HEK293 (cell line): ENCODE results near the gene PRKCG.
A peak's percentile ranks its signal among the peaks of the same experiment; 100 is the strongest.

Experiments
- CTCF ChIA-PET: fragments of 350-600 bp; formaldehyde crosslinking; extraction: SDS; loops from one replicate; lab custom pipeline; 2021; ENCODE audit warnings: antibody characterized with exemption; lab: Yijun Ruan, JAX
- POLR2A ChIA-PET: fragments of 300-600 bp; formaldehyde crosslinking; extraction: SDS; loops from one replicate; lab custom pipeline; 2020; ENCODE audit warnings: antibody characterized with exemption, inconsistent platforms; lab: Yijun Ruan, JAX
- H3K27ac ChIP-seq: fragments of 200-500 bp; sonication (Bioruptor generic); 2 replicates; pipeline ENCODE4 v1.5.1; 2014; ENCODE audit warnings: low read depth, low read length, control low read depth, inconsistent platforms; ENCODE audit errors: extremely low read depth
- H3K36me3 ChIP-seq, 2 experiments: fragments of 200-500 bp in 1 of 2; sonication (Bioruptor generic) in 1 of 2; 1 replicate in 1 of 2; 2 replicates in 1 of 2; pipeline ENCODE4 v1.5.1; 2014 to 2017; ENCODE audit warnings: inconsistent platforms in 2 of 2, low read length in 2 of 2; ENCODE audit not compliant: control insufficient read depth in 2 of 2, insufficient read depth in 1 of 2
- H3K4me1 ChIP-seq: fragments of 200-500 bp; sonication (Bioruptor generic); 2 replicates; pipeline ENCODE4 v1.5.1; 2014; ENCODE audit warnings: mild to moderate bottlenecking, low read length, inconsistent platforms; ENCODE audit not compliant: control insufficient read depth, insufficient read depth
- H3K4me3 ChIP-seq: 2 replicates; pipeline ENCODE4 v1.5.1; 2011; ENCODE audit warnings: low read depth, mild to moderate bottlenecking, control low read depth, low read length, moderate library complexity
- H3K9me3 ChIP-seq: fragments of 200-500 bp; sonication (Bioruptor generic); 2 replicates; pipeline ENCODE4 v1.5.1; 2014; ENCODE audit warnings: low read depth, low read length, inconsistent platforms; ENCODE audit not compliant: control insufficient read depth, insufficient read depth
- GLIS1 ChIP-seq: fragments of 450-650 bp; formaldehyde crosslinking; IDR thresholded peaks from 2 replicates; pipeline ENCODE4 v1.5.1; 2016; ENCODE audit warnings: missing biosample characterization, missing genetic modification characterization
- GLIS2 ChIP-seq: fragments of 450-650 bp; formaldehyde crosslinking; IDR thresholded peaks from 2 replicates; pipeline ENCODE4 v1.5.1; 2016; ENCODE audit warnings: missing biosample characterization, missing genetic modification characterization
- KLF1 ChIP-seq: fragments of 450-650 bp; formaldehyde crosslinking; IDR thresholded peaks from 2 replicates; pipeline ENCODE4 v1.5.1; 2016; ENCODE audit warnings: missing biosample characterization, missing genetic modification characterization
- KLF8 ChIP-seq: fragments of 450-650 bp; formaldehyde crosslinking; IDR thresholded peaks from 2 replicates; pipeline ENCODE4 v1.5.1; 2016; ENCODE audit warnings: missing biosample characterization, missing genetic modification characterization
- OVOL3 ChIP-seq: fragments of 450-650 bp; formaldehyde crosslinking; IDR thresholded peaks from 2 replicates; pipeline ENCODE4 v1.5.1; 2016; ENCODE audit warnings: missing biosample characterization, missing genetic modification characterization
- PRDM1 ChIP-seq: fragments of 450-650 bp; formaldehyde crosslinking; IDR thresholded peaks from 2 replicates; pipeline ENCODE4; 2016; ENCODE audit warnings: missing biosample characterization, missing genetic modification characterization
- ZBTB17 ChIP-seq: fragments of 450-650 bp; formaldehyde crosslinking; IDR thresholded peaks from 2 replicates; pipeline ENCODE4 v1.5.1; 2016; ENCODE audit warnings: missing biosample characterization, missing genetic modification characterization
- ZBTB20 ChIP-seq: fragments of 450-650 bp; formaldehyde crosslinking; IDR thresholded peaks from 2 replicates; pipeline ENCODE4 v1.5.1; 2016; ENCODE audit warnings: missing biosample characterization, missing genetic modification characterization
- ZBTB21 ChIP-seq: fragments of 450-650 bp; formaldehyde crosslinking; IDR thresholded peaks from 2 replicates; pipeline ENCODE4 v1.5.1; 2017; ENCODE audit warnings: missing biosample characterization, missing genetic modification characterization
- ZNF169 ChIP-seq: fragments of 450-650 bp; formaldehyde crosslinking; IDR thresholded peaks from 2 replicates; pipeline ENCODE4 v1.5.1; 2016; ENCODE audit warnings: missing biosample characterization, missing genetic modification characterization
- ZNF335 ChIP-seq: fragments of 450-650 bp; formaldehyde crosslinking; conservative IDR thresholded peaks from 2 replicates; pipeline ENCODE4 v1.5.1; 2016; ENCODE audit warnings: missing biosample characterization, missing genetic modification characterization
- ZNF510 ChIP-seq: fragments of 450-650 bp; formaldehyde crosslinking; IDR thresholded peaks from 2 replicates; pipeline ENCODE4 v1.5.1; 2018; ENCODE audit warnings: mild to moderate bottlenecking, missing genetic modification characterization, missing biosample characterization; ENCODE audit not compliant: insufficient replicate concordance
- ZNF596 ChIP-seq: fragments of 450-650 bp; IDR thresholded peaks from 2 replicates; pipeline ENCODE4 v1.5.0; 2018; ENCODE audit warnings: missing biosample characterization, mild to moderate bottlenecking, missing genetic modification characterization, moderate library complexity
- ZNF654 ChIP-seq: fragments of 450-650 bp; formaldehyde crosslinking; IDR thresholded peaks from 2 replicates; pipeline ENCODE4 v1.5.1; 2016; ENCODE audit warnings: low read depth, missing biosample characterization, missing genetic modification characterization
- TF ChIP-seq, protein P1 (sequence below): fragments of 450-650 bp; formaldehyde crosslinking; IDR thresholded peaks from 2 replicates; pipeline ENCODE4; 2016; ENCODE audit warnings: missing biosample characterization, missing genetic modification characterization

PRKCG gene

DNA sequence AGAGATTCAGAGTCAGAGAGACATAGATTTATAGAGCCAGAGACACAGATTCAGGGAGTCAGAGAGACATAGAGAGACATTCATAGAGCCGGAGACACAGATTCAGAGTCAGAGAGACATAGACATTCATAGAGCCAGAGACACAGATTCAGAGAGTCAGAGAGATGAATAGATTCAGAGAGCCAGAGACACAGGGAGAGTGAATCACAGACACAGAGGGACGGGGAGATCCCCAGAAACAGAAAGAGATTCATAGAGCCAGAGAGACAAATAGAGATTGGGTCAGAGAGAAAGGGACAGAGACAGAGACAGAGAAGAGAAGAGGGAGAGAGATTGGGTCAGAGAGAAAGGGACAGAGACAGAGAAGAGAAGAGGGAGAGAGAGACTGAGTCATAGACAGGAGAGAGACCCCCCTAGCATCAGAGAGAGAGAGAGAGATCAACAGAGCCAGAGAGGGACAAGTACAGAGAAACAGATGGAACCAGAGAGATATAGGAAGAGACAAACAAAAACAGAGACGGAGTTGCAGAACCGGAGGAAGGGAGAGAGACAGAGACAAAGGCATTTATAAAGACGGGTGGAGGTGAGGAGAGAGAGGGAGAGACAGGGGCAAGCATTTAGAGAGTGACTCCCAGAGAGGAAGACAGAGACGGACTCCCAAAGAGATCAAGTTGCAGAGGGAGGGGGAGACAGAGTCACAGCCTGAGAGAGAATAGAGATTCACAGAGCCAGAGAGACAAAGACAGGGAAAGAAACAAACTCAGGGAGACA is 1.1 kb upstream of the PRKCG start:
- peaks cover 0 to under 1% of the 10 kb centered on the region in 2 experiments; a peak in 2 of 3 replicates for H3K36me3 ChIP-seq
- H3K27ac ChIP-seq: no peak overlapping the region
- ChIA-PET POLR2A (interaction anchor here (1.6 kb wide), 1 partner anchor 13 kb away, joined by 6 read pairs; the partner anchor contains the start of gene MYADM), CTCF (interaction anchor here (0.6 kb wide), 1 partner anchor 10 kb away, joined by 5 read pairs; no protein-coding TSS in a partner anchor)
- no peaks in the 10 kb centered on the region for H3K9me3 ChIP-seq
- TF ChIP-seq ZNF654 (tag by site-specific recombination) (no peak), ZNF169 (0 out of 2 replicates have a peak, but pooled peaks have one; percentile 13), PRDM1 (tag by site-specific recombination) (peak; percentile 94), KLF8 (tag by site-specific recombination) (peak; percentile 37; the same call in 1 of the 2 replicates), ZNF596 (peak; percentile 66), ZBTB17 (tag by site-specific recombination) (peak; percentile 83), OVOL3 (tag by site-specific recombination) (no peak), ZNF510 (tag by site-specific recombination) (no peak)
- TF ChIP-seq, protein P1, sequence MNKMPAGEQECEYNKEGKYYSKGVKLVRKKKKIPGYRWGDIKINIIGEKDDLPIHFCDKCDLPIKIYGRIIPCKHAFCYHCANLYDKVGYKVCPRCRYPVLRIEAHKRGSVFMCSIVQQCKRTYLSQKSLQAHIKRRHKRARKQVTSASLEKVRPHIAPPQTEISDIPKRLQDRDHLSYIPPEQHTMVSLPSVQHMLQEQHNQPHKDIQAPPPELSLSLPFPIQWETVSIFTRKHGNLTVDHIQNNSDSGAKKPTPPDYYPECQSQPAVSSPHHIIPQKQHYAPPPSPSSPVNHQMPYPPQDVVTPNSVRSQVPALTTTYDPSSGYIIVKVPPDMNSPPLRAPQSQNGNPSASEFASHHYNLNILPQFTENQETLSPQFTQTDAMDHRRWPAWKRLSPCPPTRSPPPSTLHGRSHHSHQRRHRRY: no peak
- H3K4me3 ChIP-seq: no peak overlapping the region
- peaks cover 8% of the 10 kb centered on the region; the same call in 1 of the 2 replicates for H3K4me1 ChIP-seq

DNA sequence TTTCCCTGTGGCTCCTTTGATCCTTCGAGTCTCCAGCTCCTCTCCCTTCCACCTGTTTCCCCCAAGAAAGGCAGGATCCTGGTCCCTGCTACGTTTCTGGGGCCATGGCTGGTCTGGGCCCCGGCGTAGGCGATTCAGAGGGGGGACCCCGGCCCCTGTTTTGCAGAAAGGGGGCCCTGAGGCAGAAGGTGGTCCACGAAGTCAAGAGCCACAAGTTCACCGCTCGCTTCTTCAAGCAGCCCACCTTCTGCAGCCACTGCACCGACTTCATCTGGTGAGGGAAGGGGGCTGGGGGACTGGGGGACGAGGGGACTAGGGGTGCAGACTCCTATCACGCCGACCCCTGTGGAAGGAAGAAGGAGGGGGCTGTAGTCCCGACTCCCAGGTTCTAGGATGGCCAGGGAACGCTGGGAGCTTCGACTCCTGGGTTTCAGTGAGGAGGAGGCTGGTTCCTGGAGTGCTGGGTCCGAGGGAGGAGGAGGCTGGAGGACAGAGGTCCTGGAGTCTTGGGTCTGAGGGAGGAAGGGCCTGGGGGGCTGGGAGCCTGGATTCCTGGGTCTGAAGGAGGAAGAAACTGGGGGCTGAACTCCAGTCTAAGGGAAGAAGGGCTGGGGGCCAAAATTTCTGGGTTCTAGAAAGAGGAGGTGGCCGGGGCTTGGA is 524 bp downstream of the PRKCG start:
- TF ChIP-seq ZBTB20 (tag by site-specific recombination) (0 out of 2 replicates have a peak, but pooled peaks have one; percentile 11), ZBTB21 (tag by site-specific recombination) (no peak)
- CTCF ChIA-PET: interaction anchor here (0.6 to 1.7 kb wide), 8 partner anchors 12 to 306 kb away, joined by 3 to 5 read pairs (median 3); partner anchors contain the start of gene MYADM
- H3K27ac ChIP-seq: no peak overlapping the region
- H3K4me1 ChIP-seq: peaks cover 8% of the 10 kb centered on the region; the same call in 1 of the 2 replicates
- H3K9me3 ChIP-seq: no peaks in the 10 kb centered on the region
- POLR2A ChIA-PET: interaction anchor here (0.6 to 1.6 kb wide), 3 partner anchors 14 to 106 kb away, joined by 3 to 9 read pairs (median 6); partner anchors contain the start of gene MYADM
- H3K4me3 ChIP-seq: peak overlapping the region; percentile 41
- no peaks in the 10 kb centered on the region for H3K36me3 ChIP-seq

DNA sequence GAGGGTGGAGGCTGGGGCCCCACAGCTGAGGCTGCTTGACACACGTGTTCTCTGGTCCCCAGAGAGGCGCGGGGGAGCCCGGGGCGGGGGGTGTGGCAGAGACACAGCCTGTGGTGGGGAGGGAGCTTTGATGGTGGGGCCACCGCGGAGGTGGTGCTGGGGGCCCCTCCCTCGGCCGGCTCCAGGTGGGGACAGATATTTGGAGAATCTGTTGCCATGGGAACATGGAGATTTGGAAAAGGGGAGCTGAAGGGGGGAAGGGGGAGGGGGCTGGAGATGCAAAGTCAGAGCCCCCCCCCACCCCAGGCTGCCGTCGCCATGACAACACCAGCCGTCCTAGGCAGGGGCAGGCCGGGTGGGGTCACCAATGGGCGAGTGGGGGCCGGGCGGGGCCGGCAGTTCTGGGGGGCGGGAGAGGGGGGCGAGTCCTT is 1.2 kb downstream of the PRKCG start:
- CTCF ChIA-PET: interaction anchor here (0.6 to 1.7 kb wide), 4 partner anchors 29 to 306 kb away, joined by 3 to 4 read pairs (median 4); no protein-coding TSS in a partner anchor
- no peaks in the 10 kb centered on the region for H3K36me3 ChIP-seq
- peaks cover 8% of the 10 kb centered on the region; the same call in 1 of the 2 replicates for H3K4me1 ChIP-seq
- TF ChIP-seq ZNF510 (tag by site-specific recombination): no peak
- 0 out of 2 replicates have a peak, but pooled peaks have one; percentile 32 for TF ChIP-seq GLIS2 (tag by site-specific recombination)
- TF ChIP-seq GLIS1 (tag by site-specific recombination): peak; percentile 41
- TF ChIP-seq ZNF335 (tag by site-specific recombination): no peak
- peak; percentile 61 for TF ChIP-seq KLF1 (tag by site-specific recombination)
- POLR2A ChIA-PET: interaction anchor here (1.1 kb wide), 1 partner anchor 16 kb away, joined by 3 read pairs; the partner anchor contains the start of gene MYADM
- no peaks in the 10 kb centered on the region for H3K9me3 ChIP-seq
- H3K27ac ChIP-seq: no peak overlapping the region
- H3K4me3 ChIP-seq: no peak overlapping the region
